Mononuclear cell (primary cell): ENCODE results near the gene DDX4. TPM values are rescaled to one million over a fixed set of nuclear protein-coding genes. Genes with fewer than 3 reads are reported as not detected.

Experiments used
- H3K27me3 ChIP-seq: 2 replicates; pipeline ENCODE4 v1.6.0; 2011; ENCODE audit warnings: low read length, control low read depth; ENCODE audit not compliant: insufficient read depth
- H3K4me1 ChIP-seq: 2 replicates; pipeline ENCODE4 v1.5.1; 2011; ENCODE audit warnings: mild to moderate bottlenecking, low read length, control low read depth; ENCODE audit not compliant: insufficient read depth
- H3K4me3 ChIP-seq: 2 replicates; pipeline ENCODE4 v1.5.1; 2011; ENCODE audit warnings: mild to moderate bottlenecking, low read length, moderate library complexity
- H3K9me3 ChIP-seq: 2 replicates; pipeline ENCODE4 v1.5.1; 2011; ENCODE audit warnings: low read depth, mild to moderate bottlenecking, control low read depth, low read length
- total RNA-seq: library from RNA; depleted of rRNA; stranded (reverse); fragments of >200 nt; gene quantifications from one replicate; pipeline ENCODE4 v1.2.3, GENCODE V29; 2012

Gene DDX4
- total RNA-seq, 1 donor = not detected

DNA sequence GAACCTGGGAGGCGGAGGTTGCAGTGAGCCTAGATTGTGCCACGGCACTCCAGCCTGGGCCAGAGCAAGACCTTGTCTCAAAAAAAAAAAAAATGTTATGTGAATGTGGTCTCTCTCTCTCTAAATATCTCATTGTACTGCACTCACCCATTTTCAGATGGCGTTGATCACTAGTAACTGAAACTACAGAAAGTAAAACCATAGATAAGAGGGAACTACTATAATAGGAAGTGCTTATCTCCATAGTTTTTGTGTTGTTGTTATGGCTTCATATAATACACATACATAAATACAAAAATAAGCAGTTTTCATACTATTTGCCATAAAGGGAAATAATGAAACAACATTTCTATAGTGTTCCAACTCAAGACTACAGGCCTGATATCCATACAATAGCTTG is 122.4 kb downstream of the DDX4 start:
- H3K4me1 ChIP-seq = peaks cover 50% of the 10 kb centered on the region
- peaks cover 3% of the 10 kb centered on the region for H3K27me3 ChIP-seq
- no peaks in the 10 kb centered on the region for H3K9me3 ChIP-seq
- H3K4me3 ChIP-seq = no peak overlapping the region

DNA sequence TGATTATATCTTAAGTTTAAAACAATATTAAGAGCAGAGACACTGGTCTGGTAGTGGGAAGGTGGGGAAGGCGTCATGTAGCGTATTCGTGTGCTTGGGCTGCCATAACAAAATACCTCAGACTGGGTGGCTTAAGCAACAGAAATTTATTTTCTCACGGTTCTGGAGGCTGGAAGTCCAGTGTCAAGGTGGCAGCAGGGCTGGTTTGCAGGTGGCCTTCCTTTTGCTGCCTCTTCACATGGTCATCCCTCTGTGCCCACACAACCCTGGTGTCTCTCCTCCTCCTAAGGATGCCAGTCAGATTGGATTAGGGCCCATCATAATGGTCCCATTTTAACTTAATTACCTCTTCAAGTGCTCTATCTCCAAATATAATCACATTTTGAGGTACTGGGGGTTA is 122.8 kb downstream of the DDX4 start:
- no peaks in the 10 kb centered on the region for H3K9me3 ChIP-seq
- peaks cover 3% of the 10 kb centered on the region for H3K27me3 ChIP-seq
- H3K4me3 ChIP-seq = no peak overlapping the region
- peaks cover 50% of the 10 kb centered on the region for H3K4me1 ChIP-seq

DNA sequence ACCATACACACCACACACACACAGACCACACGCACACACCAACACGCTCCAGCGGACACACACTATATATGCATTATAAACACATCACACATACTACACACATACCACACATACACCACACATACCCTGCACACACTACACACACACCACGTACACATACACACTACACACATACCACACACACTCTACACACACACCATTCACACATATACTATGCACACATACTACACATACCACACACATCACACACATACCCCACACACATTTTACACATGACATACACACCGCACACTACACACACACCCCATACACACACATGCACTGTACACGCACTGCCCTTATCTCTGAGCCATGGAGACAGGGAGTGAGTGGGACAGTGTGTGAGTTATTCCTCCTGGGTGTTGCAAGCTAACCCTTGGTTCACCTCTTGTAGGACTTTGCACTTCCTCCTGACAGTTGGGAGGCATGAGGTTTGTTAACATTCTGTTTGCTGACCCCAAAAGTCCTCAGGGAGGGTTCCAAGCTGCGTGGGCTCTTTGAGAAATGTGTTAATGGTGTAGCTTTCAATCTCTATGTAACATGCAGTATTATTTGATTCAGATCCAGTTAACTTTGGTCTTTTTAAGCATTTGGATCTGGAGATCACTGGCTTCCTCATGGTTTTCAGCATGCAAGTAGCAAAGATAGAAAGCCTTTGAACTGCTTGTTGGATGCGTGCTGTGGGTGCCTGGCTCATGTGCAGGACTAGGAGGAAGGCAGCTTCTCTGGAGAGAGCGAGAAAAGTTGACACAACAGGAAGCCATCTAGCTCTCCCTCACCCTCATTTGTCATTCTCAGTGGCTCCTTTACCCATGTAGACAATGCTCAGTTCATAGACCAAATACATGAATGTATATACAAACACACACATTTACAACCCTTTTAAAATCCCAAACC is 127.0 kb downstream of the DDX4 start:
- H3K4me3 ChIP-seq = no peak overlapping the region
- H3K9me3 ChIP-seq = no peaks in the 10 kb centered on the region
- no peaks in the 10 kb centered on the region for H3K27me3 ChIP-seq
- peaks cover 22% of the 10 kb centered on the region for H3K4me1 ChIP-seq

DNA sequence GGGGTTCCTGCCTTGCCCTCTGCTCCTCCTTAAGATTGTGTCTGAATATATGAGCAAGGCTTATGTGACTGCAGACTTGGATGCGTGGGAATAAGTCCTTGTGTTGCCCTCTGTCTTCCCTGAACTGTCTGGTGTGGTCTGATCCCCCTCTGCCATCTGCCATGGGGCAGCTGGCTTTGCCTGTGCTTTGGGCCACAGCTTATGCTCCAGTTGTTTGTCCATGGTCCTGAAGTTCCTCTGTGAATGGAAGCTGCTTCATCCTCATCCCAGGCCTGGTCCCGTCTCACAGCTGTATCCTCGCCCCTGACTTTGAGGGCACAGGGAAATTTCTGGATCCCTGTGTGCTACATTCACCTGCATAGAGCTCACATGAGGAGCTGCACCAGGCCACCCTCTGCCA is 128.0 kb downstream of the DDX4 start:
- no peaks in the 10 kb centered on the region for H3K27me3 ChIP-seq
- peaks cover 18% of the 10 kb centered on the region for H3K4me1 ChIP-seq
- H3K9me3 ChIP-seq = no peaks in the 10 kb centered on the region
- no peak overlapping the region for H3K4me3 ChIP-seq

DNA sequence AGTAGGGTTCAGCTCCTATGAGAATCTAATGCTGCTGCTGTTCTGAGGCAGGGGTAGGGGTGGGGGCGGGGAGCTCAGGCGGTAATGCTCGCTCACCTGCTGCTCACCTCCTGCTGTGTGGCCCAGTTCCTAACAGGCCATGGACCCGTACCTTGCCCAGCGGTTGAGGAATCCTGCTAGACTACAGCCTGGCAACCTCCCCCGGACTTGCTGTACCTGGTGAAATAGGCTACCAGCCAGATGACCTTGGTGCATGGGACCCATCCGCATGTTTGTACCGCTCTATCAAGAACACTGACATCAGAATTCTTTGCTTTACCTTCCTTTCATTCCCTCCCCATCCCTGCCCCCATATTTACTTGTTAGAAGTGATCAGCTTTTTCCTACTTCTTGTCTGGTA is 128.6 kb downstream of the DDX4 start:
- Histone ChIP-seq H3K4me1 (peaks cover 18% of the 10 kb centered on the region), H3K4me3 (no peak overlapping the region), H3K27me3 (no peaks in the 10 kb centered on the region), H3K9me3 (no peaks in the 10 kb centered on the region)

Other genes with a start within 250 kb of the DDX4 start
- 7.2 TPM for gene PLPP1, start 203.1 kb upstream of the DDX4 start, total RNA-seq
- gene SLC38A9, start 25.7 kb upstream of the DDX4 start, total RNA-seq = 20.4 TPM
- 1.8 TPM for gene IL31RA, start 113.3 kb downstream of the DDX4 start, total RNA-seq